CD14-positive monocyte (primary cell): ENCODE results near the gene PTPRE. TPM values are rescaled to one million over a fixed set of nuclear protein-coding genes. Genes with fewer than 3 reads are reported as not detected.
A peak's percentile ranks its signal among the peaks of the same experiment; 100 is the strongest.

ENCODE experiments used
- DNase-seq, 3 donors: peaks; one replicate each; pipeline ENCODE4 v3.0.0-alpha.2; 2011 to 2022
- H2AFZ ChIP-seq: 2 replicates; pipeline ENCODE4 v1.6.0; 2012; ENCODE audit warnings: mild to moderate bottlenecking, low read depth, low read length, inconsistent platforms; ENCODE audit not compliant: insufficient read depth, poor library complexity, severe bottlenecking
- H3K27ac ChIP-seq, 2 donors: 1 replicate in 1 of 2; 2 replicates in 1 of 2; pipeline ENCODE4 v1.5.1; 2012 to 2013; ENCODE audit warnings: low read length in 2 of 2, control low read depth in 1 of 2, inconsistent platforms in 1 of 2, low read depth in 1 of 2, mild to moderate bottlenecking in 1 of 2
- H3K27me3 ChIP-seq, 2 donors: one replicate each; pipeline versions ENCODE4 v1.6.0 to v1.6.1; 2011 to 2013; ENCODE audit warnings: low read length in 2 of 2; ENCODE audit not compliant: control insufficient read depth in 2 of 2, insufficient read depth in 2 of 2
- H3K36me3 ChIP-seq, 2 donors: replicated peaks in 1 of 2; 1 replicate in 1 of 2; 2 replicates in 1 of 2; pipeline versions ENCODE4 v1.5.1 to v1.6.1; 2012 to 2013; ENCODE audit warnings: low read length in 2 of 2, control low read depth in 1 of 2, inconsistent platforms in 1 of 2, mild to moderate bottlenecking in 1 of 2; ENCODE audit not compliant: insufficient read depth in 2 of 2, control insufficient read depth in 1 of 2
- H3K4me1 ChIP-seq, 2 donors: 1 replicate in 1 of 2; 2 replicates in 1 of 2; pipeline versions ENCODE4 v1.5.1 to v1.6.1; 2012 to 2013; ENCODE audit warnings: low read length in 2 of 2, control low read depth in 1 of 2, inconsistent platforms in 1 of 2, mild to moderate bottlenecking in 1 of 2, moderate library complexity in 1 of 2; ENCODE audit not compliant: insufficient read depth in 2 of 2, control insufficient read depth in 1 of 2
- H3K4me2 ChIP-seq: replicated peaks from 2 replicates; pipeline ENCODE3; 2012; ENCODE audit warnings: low read length, moderate library complexity, mild to moderate bottlenecking; ENCODE audit not compliant: poor library complexity, severe bottlenecking; ENCODE audit errors: extremely low read depth
- H3K4me3 ChIP-seq, 3 experiments: fragments of 200-600 bp in 1 of 3; sonication (generic) in 1 of 3; replicated peaks in 1 of 3; 1 replicate in 2 of 3; 2 replicates in 1 of 3; pipeline ENCODE4 v1.5.1; 2011 to 2013; ENCODE audit warnings: low read length in 3 of 3, mild to moderate bottlenecking in 3 of 3, control low read depth in 2 of 3, low read depth in 2 of 3, inconsistent platforms in 1 of 3, moderate library complexity in 1 of 3
- H3K79me2 ChIP-seq: 2 replicates; pipeline ENCODE4 v1.6.0; 2012; ENCODE audit warnings: mild to moderate bottlenecking, control low read depth, inconsistent platforms, low read length, moderate library complexity; ENCODE audit not compliant: insufficient read depth
- H3K9ac ChIP-seq: 2 replicates; pipeline ENCODE4 v1.6.0; 2017; ENCODE audit warnings: low read length, mild to moderate bottlenecking; ENCODE audit not compliant: insufficient read depth, poor library complexity, severe bottlenecking
- H3K9me3 ChIP-seq, 2 donors: replicated peaks in 1 of 2; 1 replicate in 1 of 2; 2 replicates in 1 of 2; pipeline versions ENCODE4 v1.5.1 to v1.6.1; 2012 to 2013; ENCODE audit warnings: low read length in 2 of 2, control low read depth in 1 of 2; ENCODE audit not compliant: control insufficient read depth in 1 of 2, insufficient read depth in 1 of 2
- H4K20me1 ChIP-seq: 2 replicates; pipeline ENCODE4 v1.6.0; 2012; ENCODE audit warnings: mild to moderate bottlenecking, low read length, control low read depth, moderate library complexity; ENCODE audit not compliant: insufficient read depth
- H3K27ac Mint-ChIP-seq, 7 donors: one replicate each; pipeline ENCODE4 v1.8.0; 2020; ENCODE audit warnings: mild to moderate bottlenecking in 7 of 7, mixed read lengths in 7 of 7, moderate library complexity in 6 of 7, inconsistent platforms in 2 of 7
- H3K27me3 Mint-ChIP-seq, 3 donors: one replicate each; pipeline ENCODE4 v1.8.0; 2021 to 2022; ENCODE audit warnings: low read depth in 3 of 3, mild to moderate bottlenecking in 3 of 3, mixed read lengths in 3 of 3, moderate library complexity in 3 of 3, inconsistent platforms in 1 of 3
- H3K36me3 Mint-ChIP-seq, 2 donors: one replicate each; pipeline ENCODE4 v1.8.0; 2020; ENCODE audit warnings: mixed read lengths in 2 of 2, inconsistent platforms in 1 of 2, mild to moderate bottlenecking in 1 of 2
- H3K4me1 Mint-ChIP-seq: one replicate; pipeline ENCODE4 v1.8.0; 2020; ENCODE audit warnings: mild to moderate bottlenecking, mixed read lengths
- H3K4me3 Mint-ChIP-seq, 2 donors: one replicate each; pipeline ENCODE4 v1.8.0; 2020; ENCODE audit warnings: mild to moderate bottlenecking in 2 of 2, mixed read lengths in 2 of 2, moderate library complexity in 1 of 2
- H3K9me3 Mint-ChIP-seq, 7 donors: one replicate each; pipeline ENCODE4 v1.8.0; 2020 to 2022; ENCODE audit warnings: mixed read lengths in 7 of 7, mild to moderate bottlenecking in 6 of 7, moderate library complexity in 6 of 7, inconsistent platforms in 2 of 7
- CTCF ChIP-seq: fragments of 200-600 bp; IDR thresholded peaks from one replicate; pipeline ENCODE4 v1.8.0; 2022; ENCODE audit warnings: antibody characterized with exemption, mild to moderate bottlenecking
- WGBS: methylation state at CpG from one replicate; pipeline ENCODE4 v1.1.5; 2013; ENCODE audit warnings: missing lambda C conversion rate; ENCODE audit not compliant: insufficient coverage; 5-methylcytosine and 5-hydroxymethylcytosine counted together
- intact Hi-C, 2 donors: fragments of 100-400 bp; cut with micrococcal nuclease; formaldehyde crosslinking; loops; one replicate each; pipeline versions ENCODE4 v1.15.0 to v1.15.1; 2023
- polyA plus RNA-seq, 3 donors: library from polyadenylated mRNA; depleted of rRNA in 1 of 3; unstranded in 2 of 3; stranded (reverse) in 1 of 3; fragments of 300-500 nt in 2 of 3; fragments of >200 nt in 1 of 3; fragmentation: Illumina TruSeq in 2 of 3; gene quantifications; 1 replicate in 2 of 3; 2 replicates in 1 of 3; pipeline ENCODE4 v1.2.3, GENCODE V29; 2012 to 2021

Gene PTPRE
- polyA plus RNA-seq, 3 donors: 95.2 to 271 (median 125) TPM

- Mint-ChIP-seq H3K4me1 (peaks cover 71% of the 10 kb centered on the region), H3K4me3 (no peak overlapping the region), H3K27me3 (peaks cover 0 to 1% (median 0%) of the 10 kb centered on the region in 3 donors), H3K27ac (peak overlapping the region in 3 of 7 donors; percentile 73 to 93 (median 91)), H3K9me3 (peaks cover 0 to 2% (median 0%) of the 10 kb centered on the region in 7 donors), H3K36me3 (no peaks in the 10 kb centered on the region)
- Histone ChIP-seq H3K27ac (peak overlapping the region in 1 of 2 donors; percentile 89), H2AFZ (no peak overlapping the region), H3K79me2 (no peaks in the 10 kb centered on the region), H3K4me1 (peaks cover 74 to 80% of the 10 kb centered on the region in 2 donors), H3K9me3 (no peaks in the 10 kb centered on the region), H3K4me2 (no peak overlapping the region), H3K27me3 (no peaks in the 10 kb centered on the region), H3K4me3 (no peak overlapping the region), H3K9ac (no peak overlapping the region), H4K20me1 (no peaks in the 10 kb centered on the region), H3K36me3 (no peaks in the 10 kb centered on the region)
- 98% methylated on average over 6 of the region's 10 CpGs for WGBS
- DNase-seq: no peak
- intact Hi-C loops: no loop called here
- no peak for TF ChIP-seq CTCF
Observed at GRCh38 chr10:127883516-127883915, 23.4 kb upstream of the PTPRE start.

- no peak for TF ChIP-seq CTCF
- no peak overlapping the region for H3K27ac ChIP-seq
- H3K4me3 ChIP-seq: no peak overlapping the region
- no peak overlapping the region for H3K4me2 ChIP-seq
- H3K4me1 ChIP-seq: peaks cover 74 to 80% of the 10 kb centered on the region in 2 donors
- H3K27ac Mint-ChIP-seq: peak overlapping the region in 1 of 7 donors; percentile 64
- no peaks in the 10 kb centered on the region for H3K9me3 ChIP-seq
- no peaks in the 10 kb centered on the region for H4K20me1 ChIP-seq
- no peak overlapping the region for H2AFZ ChIP-seq
- H3K4me1 Mint-ChIP-seq: peaks cover 71% of the 10 kb centered on the region
- H3K9me3 Mint-ChIP-seq: peaks cover 0 to 2% (median 0%) of the 10 kb centered on the region in 7 donors
- peaks cover 0 to 1% (median 0%) of the 10 kb centered on the region in 3 donors for H3K27me3 Mint-ChIP-seq
- no peak for DNase-seq
- WGBS: 86% methylated on average over 4 of the region's 5 CpGs
- intact Hi-C loops: no loop called here
- H3K79me2 ChIP-seq: no peaks in the 10 kb centered on the region
- H3K9ac ChIP-seq: no peak overlapping the region
- H3K36me3 ChIP-seq: no peaks in the 10 kb centered on the region
- no peak overlapping the region for H3K4me3 Mint-ChIP-seq
- H3K36me3 Mint-ChIP-seq: no peaks in the 10 kb centered on the region
- no peaks in the 10 kb centered on the region for H3K27me3 ChIP-seq
Observed at GRCh38 chr10:127884501-127884900, 22.4 kb upstream of the PTPRE start.
